Measurements from ENCODE around the gene INSIG2. TPM values are rescaled to one million over a fixed set of nuclear protein-coding genes. Genes with fewer than 3 reads are reported as not detected.

INSIG2 gene
- total and polyA plus RNA-seq, 3 experiments from 2014 or later: 13.4 to 22.1 (median 16.9) TPM

GRCh38 chr2:118048401-118048800, 39.9 kb upstream of the INSIG2 start:
- Histone ChIP-seq H3K27me3 (ENCODE audit: insufficient read depth, low read length, poor library complexity, severe bottlenecking) (peaks cover 20% of the 10 kb centered on the region), H3K4me3 (ENCODE audit: low read length) (no peak overlapping the region), H3K36me3 (ENCODE audit: insufficient read depth, low read length) (no peaks in the 10 kb centered on the region), H3K27ac (ENCODE audit: low read depth, low read length) (no peak overlapping the region), H3K9me3 (ENCODE audit: low read length) (no peaks in the 10 kb centered on the region), H3K4me1 (ENCODE audit: insufficient read depth, low read length) (no peaks in the 10 kb centered on the region)
- POLR2A ChIA-PET: no interaction called here
- no peak overlapping the region for H3K27ac Mint-ChIP-seq
- H3K4me3 Mint-ChIP-seq: no peak overlapping the region
- H3K4me1 Mint-ChIP-seq: no peaks in the 10 kb centered on the region
- CTCF ChIA-PET: interaction anchor here (1.4 to 3.0 kb wide), 2 partner anchors 154 to 807 kb away, joined by 3 to 23 read pairs; no protein-coding TSS in a partner anchor
- H3K9me3 Mint-ChIP-seq: no peaks in the 10 kb centered on the region
- H3K27me3 Mint-ChIP-seq: peaks cover 8 to 82% of the 10 kb centered on the region in 2 donors
- no peak for DNase-seq
- no peaks in the 10 kb centered on the region for H3K36me3 Mint-ChIP-seq

- Mint-ChIP-seq H3K4me1 (no peaks in the 10 kb centered on the region), H3K27me3 (peaks cover 8 to 79% of the 10 kb centered on the region in 2 donors), H3K4me3 (no peak overlapping the region), H3K9me3 (no peaks in the 10 kb centered on the region), H3K27ac (no peak overlapping the region), H3K36me3 (no peaks in the 10 kb centered on the region)
- no peaks in the 10 kb centered on the region for H3K36me3 ChIP-seq (ENCODE audit: insufficient read depth, low read length)
- no peak overlapping the region for H3K27ac ChIP-seq (ENCODE audit: low read depth, low read length)
- no peaks in the 10 kb centered on the region for H3K9me3 ChIP-seq (ENCODE audit: low read length)
- CTCF ChIA-PET: interaction anchor here (1.4 kb wide), 1 partner anchor 153 kb away, joined by 3 read pairs; no protein-coding TSS in a partner anchor
- H3K4me3 ChIP-seq (ENCODE audit: low read length): no peak overlapping the region
- DNase-seq: no peak
- H3K4me1 ChIP-seq (ENCODE audit: insufficient read depth, low read length): no peaks in the 10 kb centered on the region
- POLR2A ChIA-PET: no interaction called here
- H3K27me3 ChIP-seq (ENCODE audit: insufficient read depth, low read length, poor library complexity, severe bottlenecking): peaks cover 24% of the 10 kb centered on the region
Measured at GRCh38 chr2:118049140-118049815, 39.0 kb upstream of the INSIG2 start.

GRCh38 chr2:118049816-118050140, 38.5 kb upstream of the INSIG2 start:
- Mint-ChIP-seq H3K36me3 (no peaks in the 10 kb centered on the region), H3K4me3 (no peak overlapping the region), H3K27me3 (peaks cover 8 to 76% of the 10 kb centered on the region in 2 donors), H3K9me3 (no peaks in the 10 kb centered on the region), H3K27ac (no peak overlapping the region), H3K4me1 (no peaks in the 10 kb centered on the region)
- ChIA-PET POLR2A (no interaction called here), CTCF (no interaction called here)
- no peak overlapping the region for H3K4me3 ChIP-seq (ENCODE audit: low read length)
- peaks cover 24% of the 10 kb centered on the region for H3K27me3 ChIP-seq (ENCODE audit: insufficient read depth, low read length, poor library complexity, severe bottlenecking)
- no peaks in the 10 kb centered on the region for H3K36me3 ChIP-seq (ENCODE audit: insufficient read depth, low read length)
- H3K4me1 ChIP-seq (ENCODE audit: insufficient read depth, low read length): no peaks in the 10 kb centered on the region
- no peaks in the 10 kb centered on the region for H3K9me3 ChIP-seq (ENCODE audit: low read length)
- no peak overlapping the region for H3K27ac ChIP-seq (ENCODE audit: low read depth, low read length)
- no peak for DNase-seq

- H3K36me3 Mint-ChIP-seq: no peaks in the 10 kb centered on the region
- no peaks in the 10 kb centered on the region for H3K4me1 Mint-ChIP-seq
- H3K36me3 ChIP-seq (ENCODE audit: insufficient read depth, low read length): no peaks in the 10 kb centered on the region
- no peak overlapping the region for H3K4me3 Mint-ChIP-seq
- POLR2A ChIA-PET: no interaction called here
- no peak overlapping the region for H3K27ac ChIP-seq (ENCODE audit: low read depth, low read length)
- no peaks in the 10 kb centered on the region for H3K9me3 Mint-ChIP-seq
- H3K4me1 ChIP-seq (ENCODE audit: insufficient read depth, low read length): no peaks in the 10 kb centered on the region
- no peak for DNase-seq
- H3K27ac Mint-ChIP-seq: no peak overlapping the region
- peaks cover 24% of the 10 kb centered on the region for H3K27me3 ChIP-seq (ENCODE audit: insufficient read depth, low read length, poor library complexity, severe bottlenecking)
- no peak overlapping the region for H3K4me3 ChIP-seq (ENCODE audit: low read length)
- H3K27me3 Mint-ChIP-seq: peaks cover 8 to 76% of the 10 kb centered on the region in 2 donors
- no peaks in the 10 kb centered on the region for H3K9me3 ChIP-seq (ENCODE audit: low read length)
- CTCF ChIA-PET: no interaction called here
Measured at GRCh38 chr2:118050386-118050785, 37.9 kb upstream of the INSIG2 start.

- Histone ChIP-seq H3K27ac (ENCODE audit: low read depth, low read length) (no peak overlapping the region), H3K4me3 (ENCODE audit: low read length) (no peak overlapping the region), H3K9me3 (ENCODE audit: low read length) (no peaks in the 10 kb centered on the region), H3K36me3 (ENCODE audit: insufficient read depth, low read length) (no peaks in the 10 kb centered on the region), H3K27me3 (ENCODE audit: insufficient read depth, low read length, poor library complexity, severe bottlenecking) (peaks cover 24% of the 10 kb centered on the region), H3K4me1 (ENCODE audit: insufficient read depth, low read length) (no peaks in the 10 kb centered on the region)
- Mint-ChIP-seq H3K4me1 (no peaks in the 10 kb centered on the region), H3K4me3 (no peak overlapping the region), H3K27ac (no peak overlapping the region), H3K9me3 (no peaks in the 10 kb centered on the region), H3K27me3 (peaks cover 6 to 80% of the 10 kb centered on the region in 2 donors), H3K36me3 (no peaks in the 10 kb centered on the region)
- ChIA-PET POLR2A (no interaction called here), CTCF (interaction anchor here (1.0 kb wide), 1 partner anchor 805 kb away, joined by 3 read pairs; no protein-coding TSS in a partner anchor)
- no peak for DNase-seq
Measured at GRCh38 chr2:118050974-118051373, 37.3 kb upstream of the INSIG2 start.

DNA sequence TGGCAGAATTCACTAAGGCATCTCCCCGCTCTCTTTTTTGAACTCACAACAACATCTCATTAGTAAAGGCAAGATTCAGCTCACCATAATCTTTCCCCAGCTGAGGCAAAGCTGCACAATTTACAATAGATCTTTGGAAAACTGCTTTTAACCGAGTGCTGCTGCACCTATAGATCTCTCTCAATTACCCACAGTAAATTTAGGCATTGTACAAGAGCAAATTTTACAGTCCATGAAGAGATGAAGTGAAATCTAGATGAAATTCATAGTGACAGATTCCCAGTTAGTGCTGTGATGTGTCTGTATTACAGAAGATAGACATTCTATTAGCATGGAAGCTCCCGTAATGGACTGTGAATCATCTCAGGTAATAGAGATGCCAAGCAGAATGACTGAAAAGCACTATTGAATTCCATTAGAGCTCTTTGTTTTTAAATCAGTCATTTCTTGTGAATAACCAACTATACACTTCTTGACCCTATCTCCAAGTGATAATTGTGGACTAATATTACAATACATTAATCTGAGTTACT, 36.4 kb upstream of the INSIG2 start:
- Mint-ChIP-seq H3K9me3 (no peaks in the 10 kb centered on the region), H3K4me3 (no peak overlapping the region), H3K27me3 (peaks cover 6 to 80% of the 10 kb centered on the region in 2 donors), H3K27ac (no peak overlapping the region), H3K36me3 (no peaks in the 10 kb centered on the region), H3K4me1 (no peaks in the 10 kb centered on the region)
- CTCF ChIA-PET: interaction anchor here (1.0 kb wide), 1 partner anchor 804 kb away, joined by 3 read pairs; no protein-coding TSS in a partner anchor
- Histone ChIP-seq H3K27me3 (ENCODE audit: insufficient read depth, low read length, poor library complexity, severe bottlenecking) (peaks cover 22% of the 10 kb centered on the region), H3K27ac (ENCODE audit: low read depth, low read length) (no peak overlapping the region), H3K36me3 (ENCODE audit: insufficient read depth, low read length) (no peaks in the 10 kb centered on the region), H3K4me3 (ENCODE audit: low read length) (no peak overlapping the region), H3K9me3 (ENCODE audit: low read length) (no peaks in the 10 kb centered on the region), H3K4me1 (ENCODE audit: insufficient read depth, low read length) (no peaks in the 10 kb centered on the region)
- POLR2A ChIA-PET: no interaction called here
- no peak for DNase-seq

- H3K4me1 ChIP-seq (ENCODE audit: insufficient read depth, low read length): no peaks in the 10 kb centered on the region
- POLR2A ChIA-PET: no interaction called here
- H3K36me3 ChIP-seq (ENCODE audit: insufficient read depth, low read length): no peaks in the 10 kb centered on the region
- no peak for DNase-seq
- Mint-ChIP-seq H3K27ac (no peak overlapping the region), H3K4me3 (no peak overlapping the region), H3K27me3 (peaks cover 2 to 82% of the 10 kb centered on the region in 2 donors), H3K4me1 (no peaks in the 10 kb centered on the region), H3K36me3 (no peaks in the 10 kb centered on the region), H3K9me3 (no peaks in the 10 kb centered on the region)
- no peaks in the 10 kb centered on the region for H3K9me3 ChIP-seq (ENCODE audit: low read length)
- no peak overlapping the region for H3K27ac ChIP-seq (ENCODE audit: low read depth, low read length)
- no peak overlapping the region for H3K4me3 ChIP-seq (ENCODE audit: low read length)
- H3K27me3 ChIP-seq (ENCODE audit: insufficient read depth, low read length, poor library complexity, severe bottlenecking): peaks cover 18% of the 10 kb centered on the region
- CTCF ChIA-PET: no interaction called here
Measured at GRCh38 chr2:118052474-118052873, 35.8 kb upstream of the INSIG2 start.

DNA sequence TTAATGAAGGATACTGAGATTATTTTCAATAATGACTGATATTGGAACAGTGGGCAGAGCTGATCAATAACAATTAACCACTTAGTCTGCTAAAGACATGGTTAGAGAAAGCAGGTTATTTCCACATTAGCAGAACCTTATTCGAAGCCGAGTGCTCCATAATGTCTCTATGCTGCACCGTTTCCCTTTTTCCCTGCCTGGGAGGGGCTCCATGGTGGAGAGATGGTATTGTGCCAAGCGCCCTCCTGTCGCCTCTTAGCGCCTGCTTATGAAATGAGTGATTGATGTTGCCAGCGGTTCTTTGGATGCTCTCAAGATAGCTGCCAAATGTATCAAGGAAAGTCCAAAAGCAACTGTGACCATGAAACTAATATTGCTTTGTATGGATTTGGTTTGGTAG, 34.6 kb upstream of the INSIG2 start:
- Histone ChIP-seq H3K4me1 (ENCODE audit: insufficient read depth, low read length) (no peaks in the 10 kb centered on the region), H3K27me3 (ENCODE audit: insufficient read depth, low read length, poor library complexity, severe bottlenecking) (peaks cover 8% of the 10 kb centered on the region), H3K9me3 (ENCODE audit: low read length) (no peaks in the 10 kb centered on the region), H3K36me3 (ENCODE audit: insufficient read depth, low read length) (no peaks in the 10 kb centered on the region), H3K27ac (ENCODE audit: low read depth, low read length) (no peak overlapping the region), H3K4me3 (ENCODE audit: low read length) (no peak overlapping the region)
- POLR2A ChIA-PET: no interaction called here
- peaks cover 4 to 81% of the 10 kb centered on the region in 2 donors for H3K27me3 Mint-ChIP-seq
- no peaks in the 10 kb centered on the region for H3K36me3 Mint-ChIP-seq
- CTCF ChIA-PET: interaction anchor here (1.6 kb wide), 1 partner anchor 9 kb away, joined by 3 read pairs; no protein-coding TSS in a partner anchor
- H3K27ac Mint-ChIP-seq: no peak overlapping the region
- DNase-seq: no peak
- H3K4me1 Mint-ChIP-seq: no peaks in the 10 kb centered on the region
- H3K9me3 Mint-ChIP-seq: no peaks in the 10 kb centered on the region
- H3K4me3 Mint-ChIP-seq: no peak overlapping the region
